Panc1 (cell line): ENCODE data around the gene DBH. TPM values are rescaled to one million over a fixed set of nuclear protein-coding genes. Genes with fewer than 3 reads are reported as not detected.

Source experiments
- ATAC-seq: fragments of 200-7000 bp; cut with Tn5 transposase; 2 replicates; pipeline ENCODE4 v1.9.1; 2020; ENCODE audit warnings: mild to moderate bottlenecking, moderate library complexity
- BruUV-seq: library from RNA; stranded (reverse); fragments of 400-500 nt; replicated peaks from 2 replicates; lab custom pipeline; 2021; lab: Mats Ljungman, UMichigan
- CTCF ChIA-PET: fragments of 300-600 bp; sonication (Branson Sonifier 250); formaldehyde crosslinking; loops from one replicate; lab custom pipeline; 2022; ENCODE audit warnings: antibody characterized with exemption; lab: Charles Lee
- POLR2A ChIA-PET: fragments of 300-600 bp; sonication (Branson Sonifier 250); formaldehyde crosslinking; loops from one replicate; lab custom pipeline; 2022; ENCODE audit warnings: antibody characterized with exemption; lab: Charles Lee
- DNase-seq: peaks from one replicate; pipeline ENCODE4 v3.0.0-alpha.2; 2010; ENCODE audit warnings: low read depth, low spot score
- H3K27ac ChIP-seq: 2 replicates; pipeline ENCODE4 v1.5.1; 2011; ENCODE audit warnings: mild to moderate bottlenecking, low read length, inconsistent platforms
- H3K27me3 ChIP-seq: fragments of 200-500 bp; sonication (Bioruptor generic); 2 replicates; pipeline ENCODE4 v1.6.0; 2014; ENCODE audit warnings: low read length, inconsistent platforms; ENCODE audit not compliant: control insufficient read depth, insufficient read depth
- H3K36me3 ChIP-seq: fragments of 200-500 bp; sonication (Bioruptor generic); 2 replicates; pipeline ENCODE4 v1.5.1; 2014; ENCODE audit warnings: inconsistent platforms, mild to moderate bottlenecking, low read length, moderate library complexity; ENCODE audit not compliant: control insufficient read depth, insufficient read depth
- H3K4me1 ChIP-seq: 2 replicates; pipeline ENCODE4 v1.5.1; 2011; ENCODE audit warnings: inconsistent platforms, mild to moderate bottlenecking, low read length, moderate library complexity; ENCODE audit not compliant: control insufficient read depth, insufficient read depth
- H3K4me3 ChIP-seq, 2 experiments: 2 replicates each; pipeline ENCODE4 v1.5.1; 2011 to 2012; ENCODE audit warnings: low read depth in 2 of 2, low read length in 2 of 2, mild to moderate bottlenecking in 2 of 2, inconsistent platforms in 1 of 2, moderate library complexity in 1 of 2
- H3K9me3 ChIP-seq: fragments of 200-500 bp; sonication (Bioruptor generic); 2 replicates; pipeline ENCODE4 v1.5.1; 2014; ENCODE audit warnings: low read depth, mild to moderate bottlenecking, inconsistent platforms, low read length, moderate library complexity; ENCODE audit not compliant: control insufficient read depth, insufficient read depth
- CTCF ChIP-seq: fragments of 450-650 bp; IDR thresholded peaks from 2 replicates; pipeline ENCODE4 v1.5.1; 2017; ENCODE audit warnings: mild to moderate bottlenecking
- POLR2AphosphoS5 ChIP-seq: IDR thresholded peaks from 2 replicates; pipeline ENCODE4 v1.6.1; 2012; ENCODE audit warnings: mild to moderate bottlenecking, low read depth, low read length, moderate library complexity
- REST ChIP-seq, 2 experiments: IDR thresholded peaks; 2 replicates each; pipeline ENCODE4 v1.6.1; 2011 to 2012; ENCODE audit warnings: low read depth in 2 of 2, control low read depth in 1 of 2, low read length in 1 of 2, mild to moderate bottlenecking in 1 of 2, moderate library complexity in 1 of 2; ENCODE audit not compliant: insufficient read depth in 1 of 2
- SIN3A ChIP-seq: IDR thresholded peaks from 2 replicates; pipeline ENCODE4 v1.6.1; 2012; ENCODE audit warnings: low read depth, mild to moderate bottlenecking, low read length, moderate library complexity, borderline replicate concordance; ENCODE audit not compliant: insufficient read depth
- TCF7L2 ChIP-seq: IDR thresholded peaks from 2 replicates; pipeline ENCODE4 v1.6.1; 2011; ENCODE audit warnings: mild to moderate bottlenecking, low read depth, low read length, inconsistent platforms
- in situ Hi-C: cut with HindIII; loops from 2 replicates; pipeline ENCODE4 v1.10.0; 2016; ENCODE audit warnings: low sequenced_read_pairs, low pct_unique_long_range_greater_than_20kb
- intact Hi-C: fragments of 100-400 bp; cut with micrococcal nuclease; formaldehyde crosslinking; loops from one replicate; pipeline ENCODE4 v1.10.0; 2022; ENCODE audit not compliant: unreplicated experiment
- total RNA-seq: library from RNA; stranded (reverse); gene quantifications from one replicate; pipeline ENCODE4 v1.2.1, GENCODE V29; 2021; ENCODE audit not compliant: unreplicated experiment

Gene DBH
- total RNA-seq, 1 experiment from 2014 or later: not detected

GRCh38 chr9:133654736-133655657 is 18.8 kb downstream of the DBH start:
- ATAC-seq: no peak
- TF ChIP-seq POLR2AphosphoS5 (no peak), CTCF (no peak), TCF7L2 (no peak), SIN3A (no peak), REST (IDR thresholded peaks at IDR 0.05; ENCODE audit: insufficient read depth in 1 of 2, low read depth in 2 of 2, low read length in 1 of 2) (no peak)
- H3K4me3 ChIP-seq: no peak overlapping the region
- BruUV-seq: no TSS peak
- no peak for DNase-seq
- intact Hi-C loops: no loop called here
- H3K27ac ChIP-seq: no peak overlapping the region
- ChIA-PET CTCF (no interaction called here), POLR2A (no interaction called here)
- H3K27me3 ChIP-seq: no peaks in the 10 kb centered on the region; the same call in 1 of the 2 replicates
- no peaks in the 10 kb centered on the region for H3K9me3 ChIP-seq
- no peaks in the 10 kb centered on the region for H3K36me3 ChIP-seq
- in situ Hi-C loops: no loop called here
- no peaks in the 10 kb centered on the region for H3K4me1 ChIP-seq

- in situ Hi-C loops: no loop called here
- Histone ChIP-seq H3K9me3 (no peaks in the 10 kb centered on the region), H3K27me3 (no peaks in the 10 kb centered on the region; the same call in 1 of the 2 replicates), H3K27ac (no peak overlapping the region), H3K4me3 (no peak overlapping the region), H3K4me1 (no peaks in the 10 kb centered on the region), H3K36me3 (no peaks in the 10 kb centered on the region)
- POLR2A ChIA-PET: no interaction called here
- CTCF ChIA-PET: no interaction called here
- DNase-seq (no peak), ATAC-seq (no peak)
- no TSS peak for BruUV-seq
- intact Hi-C loops: no loop called here
- TF ChIP-seq CTCF: no peak
- no peak for TF ChIP-seq POLR2AphosphoS5
- no peak for TF ChIP-seq SIN3A
- TF ChIP-seq TCF7L2: no peak
Measured at GRCh38 chr9:133655701-133656100, 19.5 kb downstream of the DBH start.
